Esophagus squamous epithelium (tissue), 5 donors: ENCODE measurements around the gene ATG2A. TPM values are rescaled to one million over a fixed set of nuclear protein-coding genes. Genes with fewer than 3 reads are reported as not detected.
A peak's percentile ranks its signal among the peaks of the same experiment; 100 is the strongest.

Experiments used
- DNase-seq: peaks from one replicate; lab custom pipeline; 2025; lab: John Stamatoyannopoulos, UW
- H3K27ac ChIP-seq, 4 donors: fragments of 200-600 bp; sonication (generic); one replicate each; pipeline ENCODE4 v1.5.1; 2016 to 2019; ENCODE audit warnings: mild to moderate bottlenecking in 1 of 4
- H3K27me3 ChIP-seq, 4 donors: fragments of 200-600 bp; sonication (generic); 1 replicate in 3 of 4; 2 replicates in 1 of 4; pipeline versions ENCODE4 v1.5.1 to v1.6.0; 2017 to 2021; ENCODE audit warnings: antibody characterized with exemption in 1 of 4
- H3K36me3 ChIP-seq, 3 donors: fragments of 200-600 bp; sonication (generic); one replicate each; pipeline ENCODE4 v1.5.1; 2016 to 2019
- H3K4me1 ChIP-seq, 3 donors: fragments of 200-600 bp; sonication (generic); one replicate each; pipeline ENCODE4 v1.5.1; 2017 to 2019
- H3K4me3 ChIP-seq, 4 donors: fragments of 200-600 bp; sonication (generic); 1 replicate in 3 of 4; 2 replicates in 1 of 4; pipeline ENCODE4 v1.5.1; 2016 to 2019; ENCODE audit warnings: mild to moderate bottlenecking in 2 of 4, moderate library complexity in 1 of 4
- H3K9me3 ChIP-seq, 3 donors: fragments of 200-600 bp; sonication (generic); one replicate each; pipeline ENCODE4 v1.5.1; 2016 to 2019
- CTCF ChIP-seq, 6 experiments: fragments of 450-650 bp in 4 of 6; fragments of 200-600 bp in 2 of 6; sonication (generic) in 2 of 6; IDR thresholded peaks; one replicate each; pipeline ENCODE4 v1.5.1; 2016 to 2019; ENCODE audit warnings: antibody characterized with exemption in 6 of 6, mild to moderate bottlenecking in 4 of 6, moderate library complexity in 4 of 6
- POLR2A ChIP-seq, 4 donors: fragments of 450-650 bp; IDR thresholded peaks; one replicate each; pipeline ENCODE4 v1.6.1; 2017; ENCODE audit warnings: antibody characterized with exemption in 4 of 4, mild to moderate bottlenecking in 4 of 4, moderate library complexity in 3 of 4
- WGBS, 2 donors: methylation state at CpG; one replicate each; pipeline ENCODE4 v1.1.5; 2018; 5-methylcytosine and 5-hydroxymethylcytosine counted together
- intact Hi-C: fragments of 100-400 bp; cut with DNase I; formaldehyde crosslinking; loops from one replicate; pipeline ENCODE4 v1.15.0; 2022
- total RNA-seq, 4 donors: library from RNA; depleted of rRNA; stranded (reverse); fragments of >200 nt; gene quantifications; one replicate each; pipeline ENCODE4 v1.1.0, GENCODE V29; 2016
- donor health status: DM: yes; HTN: yes; CAD: no.

ATG2A gene
- total RNA-seq, 4 donors from 2014 or later = 14.1 to 26.1 (median 19.6) TPM

- 0 to 3% methylated on average over 7 to 10 of the region's 47 CpGs for WGBS, 2 donors
- TF ChIP-seq CTCF (IDR thresholded peaks at IDR 0.05) = peak in 1 of 6 experiments; percentile 34
- TF ChIP-seq POLR2A (IDR thresholded peaks at IDR 0.05) = peak in 2 of 4 donors; percentile 78 to 88
- peak within 1 kb of the TSS; percentile 83 to 99 (median 92) for H3K4me3 ChIP-seq
- H3K27ac ChIP-seq = peak within 1 kb of the TSS; percentile 90 to 97 (median 93)
- DNase-seq = peak; percentile 62
- intact Hi-C loops = no loop called here
- no peaks in the 10 kb centered on the region for H3K9me3 ChIP-seq
- H3K27me3 ChIP-seq = no peaks in the 10 kb centered on the region
- H3K36me3 ChIP-seq = peaks cover 0 to 31% (median 0%) of the 10 kb centered on the region in 3 donors
- H3K4me1 ChIP-seq = peaks cover 18 to 32% (median 19%) of the 10 kb centered on the region in 3 donors
These were observed 7.2 kb upstream of the ATG2A start, which contains the start of gene PPP2R5B for GRCh38 chr11:64923944-64924909. TSS of gene PPP2R5B (plus strand) at chr11:64924689. CDS start at chr11:64925735, 1,046 bp downstream.

DNA sequence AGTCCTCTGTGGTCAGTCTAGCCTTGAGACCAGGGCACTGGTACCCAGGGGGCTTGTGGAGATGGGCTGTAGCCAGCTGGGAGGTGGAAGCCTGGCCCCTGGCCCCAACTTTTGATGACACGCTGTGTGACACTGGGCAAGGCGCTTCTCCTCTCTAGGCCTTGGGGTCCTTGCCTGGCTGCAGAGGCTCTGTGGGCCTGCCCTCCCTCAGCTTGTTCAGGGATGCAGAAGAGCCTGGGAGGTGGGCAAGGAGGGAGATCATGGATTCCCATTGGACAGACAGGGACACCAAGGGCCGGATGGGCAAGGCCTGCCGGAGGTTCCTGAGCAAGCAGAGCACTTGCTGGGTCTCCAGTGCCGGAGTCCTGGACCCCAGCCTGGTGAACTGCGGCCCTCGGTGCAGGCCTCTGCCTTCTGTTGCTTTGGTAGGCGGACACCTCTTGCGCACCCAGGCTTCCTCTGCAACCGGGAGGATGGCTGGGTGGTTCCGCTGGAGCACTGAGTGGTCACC is 6.2 kb upstream of the ATG2A start:
- Histone ChIP-seq H3K4me1 (peaks cover 20 to 40% (median 21%) of the 10 kb centered on the region in 3 donors), H3K36me3 (peaks cover 0 to 21% (median 0%) of the 10 kb centered on the region in 3 donors), H3K9me3 (no peaks in the 10 kb centered on the region), H3K27ac (peak overlapping the region in 2 of 4 donors; percentile 90 to 97), H3K4me3 (peak overlapping the region in 1 of 4 donors; percentile 99), H3K27me3 (no peaks in the 10 kb centered on the region)
- TF ChIP-seq CTCF (IDR thresholded peaks at IDR 0.05) (no peak), POLR2A (IDR thresholded peaks at IDR 0.05) (no peak)
- 94% methylated on average over 5 of the region's 11 CpGs; no CpG with 5 or more reads in 1 of the 2 donors for WGBS, 2 donors
- no peak for DNase-seq
- intact Hi-C loops = no loop called here

- 54 to 70% methylated on average over 2 of the region's 3 CpGs for WGBS, 2 donors
- no peak for TF ChIP-seq POLR2A (IDR thresholded peaks at IDR 0.05)
- TF ChIP-seq CTCF (IDR thresholded peaks at IDR 0.05) = no peak
- H3K4me3 ChIP-seq = no peak overlapping the region
- no peak for DNase-seq
- intact Hi-C loops = no loop called here
- H3K27me3 ChIP-seq = no peaks in the 10 kb centered on the region
- H3K36me3 ChIP-seq = peaks cover 0 to 3% (median 0%) of the 10 kb centered on the region in 3 donors
- no peaks in the 10 kb centered on the region for H3K9me3 ChIP-seq
- peaks cover 26 to 47% (median 29%) of the 10 kb centered on the region in 3 donors for H3K4me1 ChIP-seq
- H3K27ac ChIP-seq = no peak overlapping the region
These were observed 4.4 kb upstream of the ATG2A start for GRCh38 chr11:64921384-64921783.

GRCh38 chr11:64920124-64920523 is 3.1 kb upstream of the ATG2A start:
- intact Hi-C loops = no loop called here
- TF ChIP-seq POLR2A (IDR thresholded peaks at IDR 0.05) (no peak), CTCF (IDR thresholded peaks at IDR 0.05) (no peak)
- no peaks in the 10 kb centered on the region for H3K9me3 ChIP-seq
- WGBS, 2 donors = 68 to 69% methylated on average over 2 of the region's 2 CpGs
- no peaks in the 10 kb centered on the region for H3K36me3 ChIP-seq
- no peak overlapping the region for H3K27ac ChIP-seq
- H3K4me1 ChIP-seq = peaks cover 26 to 47% (median 30%) of the 10 kb centered on the region in 3 donors
- H3K27me3 ChIP-seq = no peaks in the 10 kb centered on the region
- no peak overlapping the region for H3K4me3 ChIP-seq
- no peak for DNase-seq
